ENCODE data around the gene SIGLEC15. TPM values are rescaled to one million over a fixed set of nuclear protein-coding genes. Genes with fewer than 3 reads are reported as not detected.

Gene SIGLEC15
- total RNA-seq, 1 experiment from 2014 or later, result not detected

DNA sequence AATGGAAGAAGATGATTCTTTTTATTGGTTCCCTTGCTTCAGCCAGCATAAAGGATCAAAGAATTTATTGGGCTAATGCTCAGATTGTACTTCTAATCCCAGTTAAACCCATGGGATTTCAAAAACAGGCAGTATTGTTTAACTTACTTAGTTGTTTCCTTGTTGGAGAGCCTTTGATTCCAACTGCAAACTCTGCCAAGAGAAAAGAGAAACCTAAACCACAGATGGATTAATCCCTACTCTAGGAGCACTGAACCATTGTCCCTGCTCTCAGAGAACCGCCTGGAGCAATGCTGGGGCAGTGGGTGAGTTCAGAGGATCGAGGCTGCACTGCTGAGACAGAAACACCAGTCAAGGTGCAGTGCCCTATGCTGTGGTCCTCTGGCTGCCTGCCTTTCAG, 44.9 kb upstream of the SIGLEC15 start:
- H3K9ac ChIP-seq (ENCODE audit: low read length), result no peak overlapping the region
- H4K20me1 ChIP-seq (ENCODE audit: insufficient read depth), result no peaks in the 10 kb centered on the region
- POLR2A ChIA-PET, result no interaction called here
- H3K9me3 ChIP-seq (ENCODE audit: control insufficient read depth in 1 of 2, insufficient read depth in 1 of 2, low read depth in 1 of 2, low read length in 2 of 2), result no peaks in the 10 kb centered on the region
- intact Hi-C loops (cut with micrococcal nuclease), result no loop called here
- no peak overlapping the region for H2AFZ ChIP-seq (ENCODE audit: low read depth, low read length, poor library complexity, severe bottlenecking)
- no TSS peak for BruUV-seq (replicated peaks)
- DNase-seq (ENCODE audit: low read depth, low spot score), result no peak
- no peak overlapping the region for H3K4me2 ChIP-seq (ENCODE audit: low read length)
- H3K79me2 ChIP-seq (ENCODE audit: insufficient read depth, low read length), result no peaks in the 10 kb centered on the region
- no peaks in the 10 kb centered on the region for H3K27me3 ChIP-seq (ENCODE audit: insufficient read depth, low read length)
- no peak for ATAC-seq
- no peak overlapping the region for H3K4me3 ChIP-seq (replicated peaks in 1 of 2; ENCODE audit: low read depth in 1 of 2, low read length in 2 of 2)
- H3K36me3 ChIP-seq (ENCODE audit: control insufficient read depth in 1 of 2, insufficient read depth in 2 of 2, low read length in 2 of 2), result no peaks in the 10 kb centered on the region
- peaks cover 0 to 13% of the 10 kb centered on the region in 2 experiments; a peak in 2 of 4 replicates for H3K4me1 ChIP-seq (ENCODE audit: control insufficient read depth in 1 of 2, insufficient read depth in 2 of 2, low read length in 2 of 2)
- RAD21 ChIA-PET (ENCODE audit: low non-redundant PET in 1 of 2, low total read pairs in 2 of 2, uncharacterized antibody in 2 of 2, unreplicated experiment in 2 of 2), result no interaction called here
- H3K9me2 ChIP-seq (ENCODE audit: insufficient read depth), result no peaks in the 10 kb centered on the region; the same call in 1 of the 2 replicates
- CTCF ChIA-PET, result no interaction called here
- TF ChIP-seq, protein P1, sequence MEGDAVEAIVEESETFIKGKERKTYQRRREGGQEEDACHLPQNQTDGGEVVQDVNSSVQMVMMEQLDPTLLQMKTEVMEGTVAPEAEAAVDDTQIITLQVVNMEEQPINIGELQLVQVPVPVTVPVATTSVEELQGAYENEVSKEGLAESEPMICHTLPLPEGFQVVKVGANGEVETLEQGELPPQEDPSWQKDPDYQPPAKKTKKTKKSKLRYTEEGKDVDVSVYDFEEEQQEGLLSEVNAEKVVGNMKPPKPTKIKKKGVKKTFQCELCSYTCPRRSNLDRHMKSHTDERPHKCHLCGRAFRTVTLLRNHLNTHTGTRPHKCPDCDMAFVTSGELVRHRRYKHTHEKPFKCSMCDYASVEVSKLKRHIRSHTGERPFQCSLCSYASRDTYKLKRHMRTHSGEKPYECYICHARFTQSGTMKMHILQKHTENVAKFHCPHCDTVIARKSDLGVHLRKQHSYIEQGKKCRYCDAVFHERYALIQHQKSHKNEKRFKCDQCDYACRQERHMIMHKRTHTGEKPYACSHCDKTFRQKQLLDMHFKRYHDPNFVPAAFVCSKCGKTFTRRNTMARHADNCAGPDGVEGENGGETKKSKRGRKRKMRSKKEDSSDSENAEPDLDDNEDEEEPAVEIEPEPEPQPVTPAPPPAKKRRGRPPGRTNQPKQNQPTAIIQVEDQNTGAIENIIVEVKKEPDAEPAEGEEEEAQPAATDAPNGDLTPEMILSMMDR (IDR thresholded peaks at IDR 0.05 in 2 of 3, conservative IDR thresholded peaks at IDR 0.05 in 1 of 3; ENCODE audit: borderline replicate concordance in 1 of 3, insufficient read depth in 1 of 3, low read depth in 2 of 3, low read length in 2 of 3), result no peak
- no peak for TF ChIP-seq CBX3 (IDR thresholded peaks at IDR 0.05; ENCODE audit: low read depth)
- no peak for TF ChIP-seq ELF1 (IDR thresholded peaks at IDR 0.05; ENCODE audit: borderline replicate concordance, low read depth)
- TF ChIP-seq, protein P2, sequence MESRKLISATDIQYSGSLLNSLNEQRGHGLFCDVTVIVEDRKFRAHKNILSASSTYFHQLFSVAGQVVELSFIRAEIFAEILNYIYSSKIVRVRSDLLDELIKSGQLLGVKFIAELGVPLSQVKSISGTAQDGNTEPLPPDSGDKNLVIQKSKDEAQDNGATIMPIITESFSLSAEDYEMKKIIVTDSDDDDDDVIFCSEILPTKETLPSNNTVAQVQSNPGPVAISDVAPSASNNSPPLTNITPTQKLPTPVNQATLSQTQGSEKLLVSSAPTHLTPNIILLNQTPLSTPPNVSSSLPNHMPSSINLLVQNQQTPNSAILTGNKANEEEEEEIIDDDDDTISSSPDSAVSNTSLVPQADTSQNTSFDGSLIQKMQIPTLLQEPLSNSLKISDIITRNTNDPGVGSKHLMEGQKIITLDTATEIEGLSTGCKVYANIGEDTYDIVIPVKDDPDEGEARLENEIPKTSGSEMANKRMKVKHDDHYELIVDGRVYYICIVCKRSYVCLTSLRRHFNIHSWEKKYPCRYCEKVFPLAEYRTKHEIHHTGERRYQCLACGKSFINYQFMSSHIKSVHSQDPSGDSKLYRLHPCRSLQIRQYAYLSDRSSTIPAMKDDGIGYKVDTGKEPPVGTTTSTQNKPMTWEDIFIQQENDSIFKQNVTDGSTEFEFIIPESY (IDR thresholded peaks at IDR 0.05; ENCODE audit: extremely low read depth, insufficient replicate concordance, low read length), result no peak
- no peak for TF ChIP-seq JUND (IDR thresholded peaks at IDR 0.05)
- TF ChIP-seq ZFX (IDR thresholded peaks at IDR 0.05), result no peak
- no peak for TF ChIP-seq SRF (IDR thresholded peaks at IDR 0.05; ENCODE audit: low read depth)
- TF ChIP-seq EZH2phosphoT487 (IDR thresholded peaks at IDR 0.05; ENCODE audit: borderline replicate concordance), result no peak
- TF ChIP-seq EZH2 (IDR thresholded peaks at IDR 0.05), result no peak
- TF ChIP-seq, protein P3, sequence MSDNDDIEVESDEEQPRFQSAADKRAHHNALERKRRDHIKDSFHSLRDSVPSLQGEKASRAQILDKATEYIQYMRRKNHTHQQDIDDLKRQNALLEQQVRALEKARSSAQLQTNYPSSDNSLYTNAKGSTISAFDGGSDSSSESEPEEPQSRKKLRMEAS (IDR thresholded peaks at IDR 0.05), result no peak
- TF ChIP-seq, protein P4, sequence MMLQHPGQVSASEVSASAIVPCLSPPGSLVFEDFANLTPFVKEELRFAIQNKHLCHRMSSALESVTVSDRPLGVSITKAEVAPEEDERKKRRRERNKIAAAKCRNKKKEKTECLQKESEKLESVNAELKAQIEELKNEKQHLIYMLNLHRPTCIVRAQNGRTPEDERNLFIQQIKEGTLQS (IDR thresholded peaks at IDR 0.05), result no peak
- H3K27ac ChIP-seq (ENCODE audit: low read depth, low read length), result no peak overlapping the region
